Measurements from ENCODE around the gene CTSZ. TPM values are rescaled to one million over a fixed set of nuclear protein-coding genes. Genes with fewer than 3 reads are reported as not detected.

Gene CTSZ
- total RNA-seq, 2 donors from 2014 or later: 55.9 to 76.6 TPM

DNA sequence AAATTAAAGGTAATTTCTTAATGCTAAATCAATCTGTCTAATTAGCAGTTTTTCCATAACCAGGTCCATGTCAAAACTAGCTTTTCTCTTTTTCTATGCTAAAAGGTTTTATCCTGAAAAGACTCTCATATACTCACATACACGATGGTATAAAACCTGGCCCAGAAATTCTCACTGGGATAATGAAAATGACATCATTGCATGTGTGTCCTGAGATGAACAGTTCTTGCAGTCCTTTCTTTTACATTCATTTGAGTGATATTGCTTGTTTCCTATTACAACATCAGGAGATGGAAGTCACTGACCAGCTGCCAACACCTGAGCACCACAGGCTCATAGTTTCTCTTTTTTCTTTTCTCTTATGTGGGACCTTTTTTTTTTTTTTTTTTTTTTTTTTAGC is 43.4 kb upstream of the CTSZ start:
- no peaks in the 10 kb centered on the region for H3K36me3 ChIP-seq (ENCODE audit: control insufficient read depth, insufficient read depth, low read length)
- TF ChIP-seq, protein P1, sequence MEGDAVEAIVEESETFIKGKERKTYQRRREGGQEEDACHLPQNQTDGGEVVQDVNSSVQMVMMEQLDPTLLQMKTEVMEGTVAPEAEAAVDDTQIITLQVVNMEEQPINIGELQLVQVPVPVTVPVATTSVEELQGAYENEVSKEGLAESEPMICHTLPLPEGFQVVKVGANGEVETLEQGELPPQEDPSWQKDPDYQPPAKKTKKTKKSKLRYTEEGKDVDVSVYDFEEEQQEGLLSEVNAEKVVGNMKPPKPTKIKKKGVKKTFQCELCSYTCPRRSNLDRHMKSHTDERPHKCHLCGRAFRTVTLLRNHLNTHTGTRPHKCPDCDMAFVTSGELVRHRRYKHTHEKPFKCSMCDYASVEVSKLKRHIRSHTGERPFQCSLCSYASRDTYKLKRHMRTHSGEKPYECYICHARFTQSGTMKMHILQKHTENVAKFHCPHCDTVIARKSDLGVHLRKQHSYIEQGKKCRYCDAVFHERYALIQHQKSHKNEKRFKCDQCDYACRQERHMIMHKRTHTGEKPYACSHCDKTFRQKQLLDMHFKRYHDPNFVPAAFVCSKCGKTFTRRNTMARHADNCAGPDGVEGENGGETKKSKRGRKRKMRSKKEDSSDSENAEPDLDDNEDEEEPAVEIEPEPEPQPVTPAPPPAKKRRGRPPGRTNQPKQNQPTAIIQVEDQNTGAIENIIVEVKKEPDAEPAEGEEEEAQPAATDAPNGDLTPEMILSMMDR (conservative IDR thresholded peaks at IDR 0.05): no peak
- DNase-seq: no peak
- H3K4me3 Mint-ChIP-seq: no peak overlapping the region
- H3K36me3 Mint-ChIP-seq (ENCODE audit: low read depth): no peaks in the 10 kb centered on the region
- peaks cover 29% of the 10 kb centered on the region for H3K27me3 Mint-ChIP-seq (ENCODE audit: insufficient read depth)
- no peaks in the 10 kb centered on the region for H3K9me3 ChIP-seq (ENCODE audit: control insufficient read depth, low read length)
- H3K27ac Mint-ChIP-seq: no peak overlapping the region
- 100% methylated on average over 1 of the region's 1 CpG; no CpG with 5 or more reads in 1 of the 2 experiments for WGBS, 2 experiments (ENCODE audit: insufficient coverage in 1 of 2, insufficient read length in 1 of 2)
- H3K9ac ChIP-seq (ENCODE audit: extremely low read depth, low read length, poor library complexity, severe bottlenecking): no peak overlapping the region
- H3K4me1 Mint-ChIP-seq: no peaks in the 10 kb centered on the region
- no peaks in the 10 kb centered on the region for H3K4me1 ChIP-seq (ENCODE audit: control insufficient read depth, insufficient read depth, low read length)
- H3K27ac ChIP-seq (ENCODE audit: low read depth, low read length): no peak overlapping the region
- no peak overlapping the region for H3K4me3 ChIP-seq (ENCODE audit: low read length)
- no peaks in the 10 kb centered on the region for H3K9me3 Mint-ChIP-seq
- peaks cover 7% of the 10 kb centered on the region for H3K27me3 ChIP-seq (ENCODE audit: control insufficient read depth, insufficient read depth, low read length, poor library complexity, severe bottlenecking)

DNA sequence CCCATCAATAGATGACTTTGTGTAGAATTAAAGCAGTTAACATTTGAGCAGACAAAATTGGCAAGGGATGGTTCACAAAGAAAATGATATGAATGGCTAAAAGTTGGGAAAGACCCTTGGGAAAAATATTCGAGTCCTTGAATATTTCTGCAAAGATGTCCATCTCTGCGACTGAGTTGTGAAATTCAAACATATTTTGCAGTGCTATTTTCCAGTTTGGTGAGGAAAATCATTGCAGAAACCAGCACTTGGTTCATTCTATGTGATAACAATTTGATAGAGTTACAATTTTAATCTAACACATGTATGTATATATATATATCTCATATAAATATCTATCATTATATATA is 41.6 kb upstream of the CTSZ start:
- TF ChIP-seq, protein P1 (conservative IDR thresholded peaks at IDR 0.05): no peak
- H3K9me3 ChIP-seq (ENCODE audit: control insufficient read depth, low read length): no peaks in the 10 kb centered on the region
- Mint-ChIP-seq H3K27ac (no peak overlapping the region), H3K27me3 (ENCODE audit: insufficient read depth) (peaks cover 41% of the 10 kb centered on the region), H3K4me1 (no peaks in the 10 kb centered on the region), H3K9me3 (no peaks in the 10 kb centered on the region), H3K4me3 (no peak overlapping the region), H3K36me3 (ENCODE audit: low read depth) (no peaks in the 10 kb centered on the region)
- no peak overlapping the region for H3K4me3 ChIP-seq (ENCODE audit: low read length)
- peaks cover 7% of the 10 kb centered on the region for H3K27me3 ChIP-seq (ENCODE audit: control insufficient read depth, insufficient read depth, low read length, poor library complexity, severe bottlenecking)
- no peaks in the 10 kb centered on the region for H3K36me3 ChIP-seq (ENCODE audit: control insufficient read depth, insufficient read depth, low read length)
- 78 to 92% methylated on average over 1 to 2 of the region's 2 CpGs for WGBS, 2 experiments (ENCODE audit: insufficient coverage in 1 of 2, insufficient read length in 1 of 2)
- no peaks in the 10 kb centered on the region for H3K4me1 ChIP-seq (ENCODE audit: control insufficient read depth, insufficient read depth, low read length)
- DNase-seq: no peak
- H3K27ac ChIP-seq (ENCODE audit: low read depth, low read length): no peak overlapping the region
- no peak overlapping the region for H3K9ac ChIP-seq (ENCODE audit: extremely low read depth, low read length, poor library complexity, severe bottlenecking)

DNA sequence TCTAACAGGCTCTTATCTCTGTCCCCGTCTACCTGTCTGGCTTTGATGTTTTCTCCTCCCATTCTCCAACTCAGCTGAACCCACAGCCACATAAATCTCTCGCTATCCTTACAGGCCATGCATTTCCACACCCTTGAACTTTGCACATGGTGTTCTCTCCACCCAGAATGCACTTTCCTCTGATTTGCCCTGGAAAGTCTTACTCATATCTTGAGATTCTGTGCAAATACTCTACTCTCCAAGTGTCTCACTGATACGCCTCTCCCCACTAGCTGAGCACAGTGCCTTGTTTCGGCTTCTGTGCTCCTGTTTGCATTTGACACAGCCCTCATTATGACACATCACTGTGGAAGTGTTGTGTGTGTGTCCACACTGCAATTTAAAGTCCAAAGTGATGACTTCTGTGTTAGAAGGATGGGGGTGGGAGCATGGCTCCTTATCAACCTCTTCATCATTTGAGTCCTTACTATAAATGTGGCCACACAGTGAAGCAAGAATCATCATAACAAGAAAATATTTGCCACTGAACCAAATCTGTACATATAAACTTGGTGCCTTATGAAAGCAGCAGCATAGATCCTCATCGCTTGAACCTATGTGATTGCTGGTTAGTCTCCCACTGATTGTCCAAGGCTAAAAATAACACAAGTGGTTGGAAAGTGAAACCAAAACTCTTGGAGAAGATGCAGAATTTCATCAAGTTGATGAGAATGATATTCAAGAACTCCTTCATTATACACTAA is 41.1 kb upstream of the CTSZ start:
- no peak overlapping the region for H3K27ac Mint-ChIP-seq
- peaks cover 43% of the 10 kb centered on the region for H3K27me3 Mint-ChIP-seq (ENCODE audit: insufficient read depth)
- TF ChIP-seq, protein P1 (conservative IDR thresholded peaks at IDR 0.05): no peak

More for the DNA sequence above, 41.1 kb upstream of the CTSZ start:
- Histone ChIP-seq H3K36me3 (ENCODE audit: control insufficient read depth, insufficient read depth, low read length) (no peaks in the 10 kb centered on the region), H3K9me3 (ENCODE audit: control insufficient read depth, low read length) (no peaks in the 10 kb centered on the region), H3K27me3 (ENCODE audit: control insufficient read depth, insufficient read depth, low read length, poor library complexity, severe bottlenecking) (peaks cover 7% of the 10 kb centered on the region), H3K9ac (ENCODE audit: extremely low read depth, low read length, poor library complexity, severe bottlenecking) (no peak overlapping the region), H3K27ac (ENCODE audit: low read depth, low read length) (no peak overlapping the region), H3K4me1 (ENCODE audit: control insufficient read depth, insufficient read depth, low read length) (no peaks in the 10 kb centered on the region), H3K4me3 (ENCODE audit: low read length) (no peak overlapping the region)
- H3K4me1 Mint-ChIP-seq: peaks cover under 1% of the 10 kb centered on the region
- WGBS, 2 experiments (ENCODE audit: insufficient coverage in 1 of 2, insufficient read length in 1 of 2): 89% methylated on average over 4 to 5 of the region's 5 CpGs
- DNase-seq: no peak
- no peaks in the 10 kb centered on the region for H3K9me3 Mint-ChIP-seq
- no peaks in the 10 kb centered on the region for H3K36me3 Mint-ChIP-seq (ENCODE audit: low read depth)
- no peak overlapping the region for H3K4me3 Mint-ChIP-seq

Measured in endodermal cell (in vitro differentiated cells).